C4-2B (cell line): ENCODE data around the gene TEAD3.

Experiments used
- H3K27ac ChIP-seq: fragments of 450-650 bp; 2 replicates; pipeline ENCODE4 v1.5.1; 2017
- ZFX ChIP-seq: fragments of 450-650 bp; IDR thresholded peaks from 2 replicates; pipeline ENCODE4 v1.6.1; 2017
- TF ChIP-seq, protein P1 (sequence below): fragments of 450-650 bp; conservative IDR thresholded peaks from 2 replicates; pipeline ENCODE4 v1.5.1; 2017; ENCODE audit warnings: mild to moderate bottlenecking

Gene TEAD3

GRCh38 chr6:35533981-35534380, 37.1 kb upstream of the TEAD3 start:
- TF ChIP-seq, protein P1, sequence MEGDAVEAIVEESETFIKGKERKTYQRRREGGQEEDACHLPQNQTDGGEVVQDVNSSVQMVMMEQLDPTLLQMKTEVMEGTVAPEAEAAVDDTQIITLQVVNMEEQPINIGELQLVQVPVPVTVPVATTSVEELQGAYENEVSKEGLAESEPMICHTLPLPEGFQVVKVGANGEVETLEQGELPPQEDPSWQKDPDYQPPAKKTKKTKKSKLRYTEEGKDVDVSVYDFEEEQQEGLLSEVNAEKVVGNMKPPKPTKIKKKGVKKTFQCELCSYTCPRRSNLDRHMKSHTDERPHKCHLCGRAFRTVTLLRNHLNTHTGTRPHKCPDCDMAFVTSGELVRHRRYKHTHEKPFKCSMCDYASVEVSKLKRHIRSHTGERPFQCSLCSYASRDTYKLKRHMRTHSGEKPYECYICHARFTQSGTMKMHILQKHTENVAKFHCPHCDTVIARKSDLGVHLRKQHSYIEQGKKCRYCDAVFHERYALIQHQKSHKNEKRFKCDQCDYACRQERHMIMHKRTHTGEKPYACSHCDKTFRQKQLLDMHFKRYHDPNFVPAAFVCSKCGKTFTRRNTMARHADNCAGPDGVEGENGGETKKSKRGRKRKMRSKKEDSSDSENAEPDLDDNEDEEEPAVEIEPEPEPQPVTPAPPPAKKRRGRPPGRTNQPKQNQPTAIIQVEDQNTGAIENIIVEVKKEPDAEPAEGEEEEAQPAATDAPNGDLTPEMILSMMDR, result no peak
- no peak for TF ChIP-seq ZFX
- H3K27ac ChIP-seq, result no peak overlapping the region

- no peak overlapping the region for H3K27ac ChIP-seq
- TF ChIP-seq, protein P1, result no peak
- no peak for TF ChIP-seq ZFX
Measured at GRCh38 chr6:35532126-35532525, 35.2 kb upstream of the TEAD3 start.

DNA sequence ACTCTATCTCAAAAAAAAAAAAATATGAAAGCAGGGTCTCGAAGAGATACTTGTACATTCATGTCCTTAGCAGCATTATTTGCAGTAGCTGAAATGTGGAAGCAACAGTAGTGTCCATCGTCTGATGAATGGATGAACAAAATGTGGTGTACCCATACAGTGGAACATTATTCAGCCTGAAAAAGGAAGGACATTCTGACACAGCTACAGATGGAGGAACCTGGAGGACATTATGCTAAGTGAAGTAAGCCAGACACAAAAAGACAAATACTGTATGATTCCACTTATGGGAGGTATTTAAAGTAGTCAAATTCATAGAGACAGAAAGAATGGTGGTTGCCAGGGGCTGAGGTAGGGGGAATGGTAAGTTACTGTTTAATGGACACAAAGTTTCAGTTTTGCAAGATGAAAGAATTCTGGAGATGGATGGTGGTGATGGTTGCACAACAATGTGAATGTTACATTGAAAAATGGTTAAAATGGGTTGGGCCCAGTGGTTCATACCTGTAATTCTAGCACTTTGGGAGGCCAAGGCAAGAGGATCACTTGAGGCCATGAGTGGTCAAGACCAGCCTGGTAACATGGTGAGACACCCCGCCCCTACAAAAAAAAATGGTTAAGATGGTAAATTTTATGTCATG, 27.6 kb upstream of the TEAD3 start:
- TF ChIP-seq ZFX, result no peak
- TF ChIP-seq, protein P1, result no peak

DNA sequence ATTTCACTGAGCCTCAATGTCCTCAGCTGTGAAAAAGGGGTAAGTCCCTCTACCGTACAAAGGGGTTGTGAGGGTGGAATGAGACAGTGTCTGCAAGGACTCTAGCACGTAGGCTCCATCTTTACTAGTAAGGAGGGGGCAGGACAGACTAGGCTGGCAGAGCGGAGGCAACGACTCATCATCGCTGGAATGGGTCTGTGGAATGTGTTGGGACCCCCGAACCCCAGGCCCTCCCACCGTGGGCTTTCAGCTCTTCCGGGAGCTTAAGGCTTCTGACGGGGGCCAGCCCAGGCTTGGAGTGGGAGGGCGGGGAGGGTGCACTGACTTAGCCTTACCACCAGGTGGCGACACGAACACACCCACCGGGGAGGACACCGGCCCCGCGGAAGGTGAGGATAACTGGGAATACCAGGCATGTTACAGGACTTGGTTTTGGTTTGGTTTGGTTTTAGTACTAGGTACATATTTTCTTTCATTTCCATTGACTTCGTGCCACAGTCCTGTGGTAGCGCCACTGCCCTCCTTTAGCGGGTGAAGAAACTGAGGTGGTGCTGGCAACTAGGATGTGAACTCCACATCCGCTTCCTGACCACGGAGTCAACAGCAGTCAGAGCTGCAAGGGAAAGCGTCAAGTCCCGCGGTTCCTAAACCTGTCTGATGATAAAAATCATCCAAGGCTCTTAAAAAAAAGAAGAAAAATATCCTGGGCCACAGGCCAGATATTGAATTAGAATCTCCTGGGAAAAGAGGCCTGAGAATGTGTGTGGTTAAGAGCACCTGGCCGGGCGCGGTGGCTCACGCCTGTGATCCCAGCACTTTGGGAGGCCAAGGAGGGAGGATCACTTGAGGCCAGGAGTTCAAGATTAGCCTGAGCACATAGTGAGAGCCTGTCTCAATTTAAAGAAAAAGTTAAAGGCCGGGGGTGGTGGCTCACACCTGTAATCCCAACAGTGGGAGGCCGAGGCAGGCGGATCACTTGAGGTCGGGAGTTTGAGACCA, 26.1 kb upstream of the TEAD3 start:
- no peak for TF ChIP-seq ZFX
- TF ChIP-seq, protein P1, result peak; percentile 98
- H3K27ac ChIP-seq, result no peak overlapping the region

More for the DNA sequence above, 27.6 kb upstream of the TEAD3 start:
- no peak overlapping the region for H3K27ac ChIP-seq

- no peak overlapping the region for H3K27ac ChIP-seq
- TF ChIP-seq, protein P1, result no peak
- TF ChIP-seq ZFX, result no peak
Measured at GRCh38 chr6:35522151-35522550, 25.3 kb upstream of the TEAD3 start.

DNA sequence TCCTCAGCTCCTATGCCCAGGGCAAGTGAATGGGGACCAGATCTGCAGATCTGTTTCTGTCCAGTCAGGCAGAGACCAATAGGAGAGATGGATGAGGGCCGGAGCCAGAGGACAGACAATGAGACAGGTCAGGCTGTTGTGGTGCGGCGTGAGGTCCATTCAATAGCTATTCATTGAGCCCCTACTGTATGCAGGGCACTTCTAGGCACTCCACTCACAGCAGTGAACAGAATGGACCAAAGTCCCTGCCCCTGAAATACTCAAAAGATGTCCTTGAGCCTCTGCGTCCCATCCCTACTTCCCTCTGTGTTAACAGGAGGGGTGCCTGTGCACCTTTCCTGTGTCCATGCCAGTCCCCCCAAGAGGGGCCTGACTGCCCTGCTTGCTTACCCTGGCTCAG, 24.4 kb upstream of the TEAD3 start:
- no peak for TF ChIP-seq ZFX
- TF ChIP-seq, protein P1, result no peak
- no peak overlapping the region for H3K27ac ChIP-seq
